ENCODE results near the gene ZDHHC20. TPM values are rescaled to one million over a fixed set of nuclear protein-coding genes. Genes with fewer than 3 reads are reported as not detected.
A peak's percentile ranks its signal among the peaks of the same experiment; 100 is the strongest.

ZDHHC20 gene
- total and polyA plus RNA-seq, 10 of the 15 experiments (the other 5 are each of a cell fraction or from before 2014, with no cell fraction given) = 8.6 to 57.8 (median 41.7) TPM

GRCh38 chr13:21476893-21477472 is 17.9 kb upstream of the ZDHHC20 start (continued):
- TF ChIP-seq PRDM15 (CRISPR knock-in tag; IDR thresholded peaks at IDR 0.05) = no peak
- TF ChIP-seq NR2C2 (IDR thresholded peaks at IDR 0.05; ENCODE audit: borderline replicate concordance, control insufficient read depth, insufficient read length, low read depth) = no peak
- no peak for TF ChIP-seq SKIL (IDR thresholded peaks at IDR 0.05; ENCODE audit: low read depth, poor library complexity, severe bottlenecking)
- TF ChIP-seq RCOR1 (conservative IDR thresholded peaks at IDR 0.05; ENCODE audit: low read depth, low read length) = 0 out of 2 replicates have a peak, but pooled peaks have one; percentile 50
- TF ChIP-seq E2F8 (IDR thresholded peaks at IDR 0.05; ENCODE audit: low read depth, partially characterized antibody) = no peak
- peak; percentile 77 for TF ChIP-seq MLLT1 (IDR thresholded peaks at IDR 0.05)
- TF ChIP-seq MTA3 (IDR thresholded peaks at IDR 0.05; ENCODE audit: borderline replicate concordance, low read length) = no peak
- no peak for TF ChIP-seq KDM1A (IDR thresholded peaks at IDR 0.05; ENCODE audit: borderline replicate concordance)
- TF ChIP-seq ZZZ3 (IDR thresholded peaks at IDR 0.05; ENCODE audit: control insufficient read depth, insufficient read length, low read depth) = no peak
- TF ChIP-seq ZNF592 (IDR thresholded peaks at IDR 0.05) = no peak
- no peak for TF ChIP-seq HDAC2 (IDR thresholded peaks at IDR 0.05)
- no peak for TF ChIP-seq MEF2B (IDR thresholded peaks at IDR 0.05; ENCODE audit: partially characterized antibody, poor library complexity, severe bottlenecking)
